Measurements from ENCODE around the gene PHLPP1. TPM values are rescaled to one million over a fixed set of nuclear protein-coding genes. Genes with fewer than 3 reads are reported as not detected.

Gene PHLPP1
- total and polyA plus RNA-seq, 8 donors, result 2.1 to 77.0 (median 12.5) TPM

- H3K27ac ChIP-seq, result no peak overlapping the region
- H3K4me3 ChIP-seq, result no peak overlapping the region
- intact Hi-C loops (cut with DNase I; ENCODE audit: low total_unique reads), result no loop called here
- 12 to 58% (median 43%) methylated on average over 1 of the region's 1 CpG for WGBS, 5 donors
- H3K4me1 ChIP-seq, result peaks cover 0 to 8% (median 6%) of the 10 kb centered on the region in 4 donors
- peaks cover 0 to 22% (median 19%) of the 10 kb centered on the region in 4 donors for H3K36me3 ChIP-seq
- no peaks in the 10 kb centered on the region for H3K9me3 ChIP-seq
- no peak for DNase-seq
- TF ChIP-seq EP300 (IDR thresholded peaks at IDR 0.05) (no peak), POLR2AphosphoS5 (IDR thresholded peaks at IDR 0.05) (no peak), POLR2A (IDR thresholded peaks at IDR 0.05) (no peak)
- TF ChIP-seq, protein P1, sequence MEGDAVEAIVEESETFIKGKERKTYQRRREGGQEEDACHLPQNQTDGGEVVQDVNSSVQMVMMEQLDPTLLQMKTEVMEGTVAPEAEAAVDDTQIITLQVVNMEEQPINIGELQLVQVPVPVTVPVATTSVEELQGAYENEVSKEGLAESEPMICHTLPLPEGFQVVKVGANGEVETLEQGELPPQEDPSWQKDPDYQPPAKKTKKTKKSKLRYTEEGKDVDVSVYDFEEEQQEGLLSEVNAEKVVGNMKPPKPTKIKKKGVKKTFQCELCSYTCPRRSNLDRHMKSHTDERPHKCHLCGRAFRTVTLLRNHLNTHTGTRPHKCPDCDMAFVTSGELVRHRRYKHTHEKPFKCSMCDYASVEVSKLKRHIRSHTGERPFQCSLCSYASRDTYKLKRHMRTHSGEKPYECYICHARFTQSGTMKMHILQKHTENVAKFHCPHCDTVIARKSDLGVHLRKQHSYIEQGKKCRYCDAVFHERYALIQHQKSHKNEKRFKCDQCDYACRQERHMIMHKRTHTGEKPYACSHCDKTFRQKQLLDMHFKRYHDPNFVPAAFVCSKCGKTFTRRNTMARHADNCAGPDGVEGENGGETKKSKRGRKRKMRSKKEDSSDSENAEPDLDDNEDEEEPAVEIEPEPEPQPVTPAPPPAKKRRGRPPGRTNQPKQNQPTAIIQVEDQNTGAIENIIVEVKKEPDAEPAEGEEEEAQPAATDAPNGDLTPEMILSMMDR (IDR thresholded peaks at IDR 0.05), result no peak
- H3K27me3 ChIP-seq, result no peaks in the 10 kb centered on the region
These were observed 249.1 kb downstream of the PHLPP1 start for GRCh38 chr18:62964432-62964831.

GRCh38 chr18:62967089-62967488, 251.7 kb downstream of the PHLPP1 start:
- peaks cover 0 to 25% (median 22%) of the 10 kb centered on the region in 4 donors for H3K36me3 ChIP-seq
- intact Hi-C loops (cut with DNase I; ENCODE audit: low total_unique reads), result no loop called here
- no peak overlapping the region for H3K27ac ChIP-seq
- H3K4me1 ChIP-seq, result peaks cover 0 to 8% (median 6%) of the 10 kb centered on the region in 4 donors
- H3K9me3 ChIP-seq, result no peaks in the 10 kb centered on the region
- TF ChIP-seq, protein P1 (IDR thresholded peaks at IDR 0.05), result no peak
- TF ChIP-seq EP300 (IDR thresholded peaks at IDR 0.05), result no peak
- no peak for TF ChIP-seq POLR2AphosphoS5 (IDR thresholded peaks at IDR 0.05)
- DNase-seq, result no peak
- H3K27me3 ChIP-seq, result no peaks in the 10 kb centered on the region
- WGBS, 5 donors, result 34 to 74% (median 45%) methylated on average over 4 of the region's 4 CpGs
- H3K4me3 ChIP-seq, result no peak overlapping the region

GRCh38 chr18:62973689-62974088, 258.3 kb downstream of the PHLPP1 start:
- 83 to 100% (median 92%) methylated on average over 1 of the region's 1 CpG for WGBS, 5 donors
- H3K27ac ChIP-seq, result no peak overlapping the region
- H3K4me3 ChIP-seq, result no peak overlapping the region
- DNase-seq, result no peak
- H3K4me1 ChIP-seq, result peaks cover 0 to 11% (median 0%) of the 10 kb centered on the region in 4 donors
- TF ChIP-seq, protein P1 (IDR thresholded peaks at IDR 0.05), result no peak
- no peak for TF ChIP-seq EP300 (IDR thresholded peaks at IDR 0.05)
- TF ChIP-seq POLR2A (IDR thresholded peaks at IDR 0.05), result no peak
- no peak for TF ChIP-seq POLR2AphosphoS5 (IDR thresholded peaks at IDR 0.05)
- no peaks in the 10 kb centered on the region for H3K27me3 ChIP-seq
- intact Hi-C loops (cut with DNase I; ENCODE audit: low total_unique reads), result no loop called here
- peaks cover 3 to 51% (median 43%) of the 10 kb centered on the region in 4 donors for H3K36me3 ChIP-seq
- H3K9me3 ChIP-seq, result no peaks in the 10 kb centered on the region

DNA sequence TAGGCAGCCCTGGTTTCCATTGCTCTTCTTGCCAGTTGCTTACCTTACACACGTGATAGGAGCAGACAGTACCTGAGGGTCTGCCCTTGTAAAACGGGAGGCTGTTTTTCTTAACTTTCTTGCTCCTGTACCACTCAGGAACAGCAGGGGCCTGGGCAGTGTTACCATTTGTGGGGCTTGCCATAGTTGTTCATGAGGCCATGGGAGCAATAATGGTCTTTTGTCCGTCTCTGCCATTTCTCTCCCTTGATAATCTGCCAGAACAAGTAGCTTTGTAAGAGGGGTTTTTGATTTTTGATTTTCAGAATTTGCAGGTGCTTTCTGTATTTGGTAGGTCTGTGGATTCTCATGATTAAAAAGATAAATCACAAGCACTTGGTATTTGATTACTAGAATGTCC, 259.0 kb downstream of the PHLPP1 start:
- Histone ChIP-seq H3K4me3 (no peak overlapping the region), H3K4me1 (peaks cover 0 to 18% (median 0%) of the 10 kb centered on the region in 4 donors), H3K36me3 (peaks cover 6 to 58% (median 50%) of the 10 kb centered on the region in 4 donors), H3K9me3 (no peaks in the 10 kb centered on the region), H3K27ac (no peak overlapping the region), H3K27me3 (no peaks in the 10 kb centered on the region)
- DNase-seq, result no peak
- 55 to 63% (median 62%) methylated on average over 3 of the region's 3 CpGs for WGBS, 5 donors
- intact Hi-C loops (cut with DNase I; ENCODE audit: low total_unique reads), result no loop called here
- TF ChIP-seq EP300 (IDR thresholded peaks at IDR 0.05), result no peak
- TF ChIP-seq, protein P1 (IDR thresholded peaks at IDR 0.05), result no peak
- no peak for TF ChIP-seq POLR2A (IDR thresholded peaks at IDR 0.05)
- no peak for TF ChIP-seq POLR2AphosphoS5 (IDR thresholded peaks at IDR 0.05)

Data from stomach (tissue), 9 donors.